GM21528 (cell line): ENCODE results near the gene BHLHA15.
A peak's percentile ranks its signal among the peaks of the same experiment; 100 is the strongest.

Experiments used
- ATAC-seq: cut with Tn5 transposase; IDR thresholded peaks from one replicate; pipeline ENCODE4 v1.9.1; 2021; ENCODE audit warnings: mild to moderate bottlenecking, moderate library complexity; ENCODE audit not compliant: unreplicated experiment, low FRiP score

The BHLHA15 gene

DNA sequence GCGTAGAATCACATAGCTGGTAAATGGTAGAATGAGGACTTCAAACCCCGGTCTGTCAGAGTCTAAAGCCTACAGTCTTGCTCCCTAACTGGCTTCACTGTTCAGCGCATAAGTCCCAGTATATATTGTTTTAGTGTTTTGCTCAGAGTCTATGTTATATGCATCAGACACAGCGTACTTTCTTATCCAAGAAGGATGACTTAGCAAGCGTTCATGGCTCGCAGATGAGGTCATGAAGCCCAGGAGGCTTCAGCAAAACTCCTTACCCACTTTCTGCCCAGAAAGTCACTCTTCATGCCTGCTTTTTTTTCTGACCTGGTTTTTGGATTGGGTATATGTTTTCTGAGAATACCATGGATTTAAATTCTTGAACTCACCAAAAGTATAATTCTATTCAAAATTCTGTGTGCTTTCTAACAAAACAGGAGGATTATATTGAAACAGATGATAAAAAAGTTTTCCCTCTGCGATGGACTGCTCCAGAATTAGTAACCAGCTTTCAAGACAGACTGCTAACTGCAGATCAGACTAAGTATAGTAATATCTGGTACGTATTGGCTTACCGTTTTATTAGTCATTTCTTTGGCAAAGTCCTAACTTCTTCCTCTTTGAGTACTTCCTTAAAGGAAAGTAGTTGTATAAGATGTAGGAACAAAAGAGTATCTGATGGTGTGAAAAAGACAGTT is 24.6 kb upstream of the BHLHA15 start:
- ATAC-seq: no peak

DNA sequence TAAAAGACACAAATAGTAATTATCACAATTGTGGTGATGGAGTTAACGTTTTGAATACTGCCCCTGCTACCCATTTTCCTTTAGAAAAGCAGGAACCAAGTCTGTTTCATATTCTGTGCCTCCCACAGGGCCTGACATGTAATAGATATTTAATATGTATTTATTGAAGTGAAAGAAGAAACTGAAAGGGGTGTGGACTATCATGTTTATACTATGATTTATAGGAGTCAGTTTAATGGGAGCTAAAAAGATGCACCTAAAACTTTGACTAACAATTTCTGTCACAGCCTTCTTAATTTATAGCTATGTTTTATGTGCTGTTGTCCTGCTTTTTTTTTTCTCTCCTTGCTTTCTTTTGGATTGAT is 24.1 kb upstream of the BHLHA15 start:
- no peak for ATAC-seq

DNA sequence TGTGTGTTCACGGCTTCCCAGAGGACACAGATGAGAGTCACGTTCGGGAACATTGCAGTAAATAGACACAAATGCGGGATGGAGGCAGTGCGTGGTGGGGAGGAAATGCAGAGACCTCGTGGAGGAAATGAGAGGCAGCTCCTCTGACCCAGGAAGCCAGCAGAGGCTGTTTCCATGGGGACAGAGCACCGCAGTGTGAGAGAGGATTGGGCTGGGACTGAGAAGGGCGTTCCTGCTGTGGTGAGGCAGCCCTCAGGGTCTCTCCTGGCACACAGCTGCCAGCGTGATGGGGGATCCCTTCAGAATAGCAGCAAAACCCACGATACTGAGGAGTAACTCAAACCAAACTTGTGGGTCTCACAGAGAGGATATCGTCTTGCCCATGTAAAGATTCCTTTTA is 21.7 kb upstream of the BHLHA15 start:
- no peak for ATAC-seq

DNA sequence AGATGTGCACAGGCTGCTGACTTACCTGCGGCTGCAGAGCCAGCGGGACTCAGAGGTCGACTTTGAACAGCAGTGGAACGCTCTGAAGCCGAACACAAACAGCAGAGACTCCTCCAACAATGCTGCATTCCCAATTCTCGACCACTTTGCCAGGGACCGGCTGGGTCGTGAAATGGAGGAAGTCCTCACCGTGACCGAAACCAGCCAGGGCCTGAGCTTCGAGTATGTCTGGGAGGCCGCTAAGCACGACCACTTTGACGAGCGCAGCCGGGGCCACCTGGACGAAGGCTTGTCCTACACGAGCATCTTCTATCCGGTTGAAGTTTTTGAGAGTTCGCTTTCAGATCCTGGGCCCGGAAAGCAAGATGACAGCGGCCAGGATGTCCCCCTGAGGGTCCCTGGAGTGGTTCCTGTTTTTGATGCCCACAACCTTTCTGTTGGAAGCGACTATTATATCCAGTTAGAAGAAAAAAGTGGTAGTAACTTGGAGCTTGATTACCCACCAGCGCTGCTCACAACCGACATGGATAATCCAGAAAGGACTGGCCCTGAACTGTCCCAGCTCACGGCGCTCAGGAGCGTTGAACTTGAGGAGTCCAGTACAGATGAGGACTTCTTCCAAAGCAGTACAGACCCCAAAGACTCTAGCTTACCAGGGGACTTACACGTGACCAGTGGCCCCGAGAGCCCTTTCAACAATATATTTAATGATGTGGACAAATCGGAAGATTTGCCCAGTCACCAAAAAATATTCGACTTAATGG is 19.4 kb upstream of the BHLHA15 start:
- no peak for ATAC-seq

DNA sequence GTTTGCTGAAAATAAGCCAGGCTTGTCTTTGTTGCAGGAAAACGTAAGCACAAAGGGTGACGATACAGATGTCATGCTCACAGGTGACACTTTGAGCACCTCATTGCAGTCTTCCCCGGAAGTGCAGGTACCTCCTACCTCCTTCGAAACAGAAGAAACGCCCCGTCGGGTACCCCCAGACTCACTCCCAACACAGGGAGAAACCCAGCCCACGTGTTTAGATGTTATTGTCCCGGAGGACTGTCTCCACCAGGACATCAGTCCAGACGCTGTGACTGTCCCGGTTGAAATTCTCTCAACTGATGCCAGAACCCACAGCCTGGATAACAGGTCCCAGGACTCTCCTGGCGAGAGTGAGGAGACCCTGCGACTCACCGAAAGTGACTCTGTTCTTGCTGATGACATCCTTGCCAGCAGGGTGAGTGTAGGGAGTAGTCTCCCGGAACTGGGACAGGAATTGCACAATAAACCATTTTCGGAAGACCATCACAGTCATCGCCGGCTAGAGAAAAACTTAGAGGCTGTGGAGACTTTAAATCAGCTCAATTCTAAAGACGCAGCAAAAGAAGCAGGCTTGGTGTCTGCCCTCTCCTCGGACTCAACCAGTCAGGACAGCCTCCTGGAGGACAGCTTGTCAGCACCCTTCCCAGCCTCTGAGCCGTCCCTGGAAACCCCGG is 18.3 kb upstream of the BHLHA15 start:
- no peak for ATAC-seq

DNA sequence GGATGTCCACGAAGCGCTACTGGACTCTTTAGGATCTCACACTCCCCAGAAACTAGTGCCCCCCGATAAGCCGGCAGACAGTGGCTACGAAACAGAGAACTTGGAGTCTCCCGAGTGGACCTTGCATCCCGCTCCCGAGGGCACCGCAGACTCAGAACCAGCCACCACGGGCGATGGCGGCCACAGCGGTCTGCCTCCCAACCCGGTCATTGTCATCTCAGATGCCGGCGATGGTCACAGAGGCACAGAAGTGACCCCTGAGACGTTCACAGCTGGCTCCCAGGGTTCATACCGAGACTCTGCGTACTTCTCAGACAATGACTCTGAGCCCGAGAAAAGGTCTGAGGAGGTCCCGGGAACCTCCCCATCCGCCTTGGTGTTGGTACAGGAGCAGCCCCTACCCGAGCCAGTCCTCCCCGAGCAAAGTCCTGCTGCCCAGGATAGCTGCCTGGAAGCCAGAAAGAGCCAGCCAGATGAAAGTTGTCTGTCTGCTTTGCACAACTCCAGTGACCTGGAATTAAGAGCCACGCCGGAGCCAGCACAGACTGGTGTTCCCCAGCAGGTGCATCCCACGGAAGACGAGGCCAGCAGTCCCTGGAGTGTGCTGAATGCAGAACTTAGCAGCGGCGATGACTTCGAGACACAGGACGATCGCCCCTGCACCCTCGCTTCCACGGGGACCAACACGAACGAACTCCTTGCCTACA is 17.6 kb upstream of the BHLHA15 start:
- ATAC-seq: no peak

DNA sequence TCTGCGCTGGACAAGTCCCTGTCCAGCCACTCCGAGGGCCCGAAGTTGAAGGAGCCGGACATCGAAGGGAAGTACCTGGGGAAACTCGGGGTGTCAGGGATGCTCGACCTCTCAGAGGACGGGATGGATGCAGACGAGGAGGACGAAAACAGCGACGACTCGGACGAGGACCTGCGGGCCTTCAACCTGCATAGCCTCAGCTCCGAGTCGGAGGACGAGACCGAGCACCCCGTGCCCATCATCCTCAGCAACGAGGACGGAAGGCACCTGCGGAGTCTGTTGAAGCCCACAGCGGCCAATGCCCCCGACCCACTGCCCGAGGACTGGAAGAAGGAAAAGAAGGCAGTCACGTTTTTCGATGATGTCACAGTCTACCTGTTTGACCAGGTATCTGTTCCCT is 17.1 kb upstream of the BHLHA15 start:
- no peak for ATAC-seq

DNA sequence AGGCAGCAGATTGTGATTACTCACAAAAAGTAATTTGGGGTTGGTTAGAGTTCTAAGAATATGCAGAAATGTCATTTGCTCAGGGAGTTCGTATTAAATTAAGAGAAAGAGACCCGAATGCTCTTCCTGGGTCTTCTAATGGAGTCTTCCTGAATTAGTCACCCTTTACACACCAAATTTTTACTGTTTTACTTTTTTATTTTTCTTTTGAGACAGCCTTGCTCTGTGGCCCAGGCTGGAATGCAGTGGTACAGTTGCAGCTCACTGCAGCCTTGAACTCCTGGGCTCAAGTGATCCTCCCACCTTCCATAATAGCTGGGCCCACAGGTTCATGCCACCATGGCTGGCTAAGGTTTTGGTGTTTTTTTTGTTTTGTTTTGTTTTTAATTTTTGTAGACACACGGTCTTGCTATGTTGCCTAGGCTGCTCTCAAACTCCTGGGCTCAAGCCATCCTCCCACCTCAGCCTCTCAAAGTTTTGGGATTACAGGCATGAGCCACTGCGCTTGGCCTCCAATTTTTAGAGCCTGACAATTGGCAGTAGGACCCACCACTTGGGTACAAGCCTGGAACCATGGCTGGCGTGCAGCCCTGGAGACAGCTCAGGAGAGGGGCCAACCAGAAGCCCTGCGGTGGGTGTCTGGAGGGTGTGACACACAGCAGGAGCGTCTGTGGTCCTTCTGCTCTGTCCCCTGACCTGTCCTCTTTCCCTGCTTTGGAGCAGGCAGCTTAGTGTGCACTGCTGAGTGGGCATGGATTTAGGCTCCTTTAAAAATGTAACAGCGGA is 16.4 kb upstream of the BHLHA15 start:
- no peak for ATAC-seq

DNA sequence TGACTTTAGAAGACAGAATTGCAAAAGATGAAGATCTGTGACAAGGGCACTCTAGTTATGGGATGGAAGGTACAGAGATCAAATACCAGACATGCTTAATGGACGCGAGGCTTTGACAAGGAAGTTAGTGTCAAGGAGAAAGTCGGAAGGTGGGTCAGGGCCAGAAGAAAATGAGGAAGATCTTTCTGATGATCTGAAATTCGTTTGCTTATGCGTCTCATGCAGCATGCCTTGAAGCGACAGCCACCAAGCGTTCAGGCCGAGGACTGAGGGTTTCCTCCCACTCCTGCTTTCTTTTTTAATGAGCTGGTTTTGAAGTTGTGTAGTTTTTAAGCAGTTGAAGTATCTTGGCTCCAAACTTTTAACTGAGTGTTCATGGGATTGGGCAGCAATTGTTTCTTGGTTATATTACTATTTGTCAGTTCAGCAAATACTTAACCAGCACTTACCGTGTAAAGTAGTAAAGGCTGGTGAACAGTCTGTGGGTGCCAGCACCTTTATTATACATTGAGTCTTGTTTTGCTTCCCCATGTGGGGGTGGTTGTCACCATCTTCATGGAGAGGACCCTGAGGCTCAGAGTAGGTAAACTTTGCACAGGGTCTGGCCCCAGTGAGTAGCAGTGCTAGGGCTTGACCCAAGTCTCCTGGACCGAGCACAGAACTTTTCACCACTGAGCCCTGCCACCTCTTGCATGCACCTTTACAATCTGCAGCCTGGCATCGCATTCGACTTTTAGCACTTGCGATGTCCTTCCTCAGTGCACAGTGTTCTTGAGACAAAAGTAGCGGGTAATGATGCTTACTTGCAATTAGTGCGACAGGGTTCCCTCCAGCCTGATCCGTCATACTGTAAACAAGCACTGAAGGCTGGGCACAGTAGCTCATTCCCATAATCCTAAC is 14.3 kb upstream of the BHLHA15 start:
- no peak for ATAC-seq

DNA sequence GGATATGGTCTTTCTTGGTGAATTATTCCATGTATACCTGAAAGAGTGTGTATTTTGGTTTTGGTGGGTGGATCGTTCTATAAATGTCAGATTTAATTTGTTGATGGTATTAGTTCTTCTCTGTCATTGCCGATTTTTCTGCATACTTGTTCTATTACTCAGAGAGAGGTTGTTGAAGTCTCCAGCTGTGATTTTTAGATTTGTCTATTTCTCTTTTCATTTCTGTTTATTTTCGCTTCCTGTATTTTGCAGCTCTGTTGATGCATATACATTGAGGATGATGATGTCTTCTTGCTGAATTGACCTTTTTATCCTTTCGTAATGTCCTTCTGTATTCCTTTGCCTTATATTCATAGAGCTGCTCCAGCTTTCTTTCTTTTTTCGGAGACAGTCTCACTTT is 12.1 kb upstream of the BHLHA15 start:
- ATAC-seq: no peak

DNA sequence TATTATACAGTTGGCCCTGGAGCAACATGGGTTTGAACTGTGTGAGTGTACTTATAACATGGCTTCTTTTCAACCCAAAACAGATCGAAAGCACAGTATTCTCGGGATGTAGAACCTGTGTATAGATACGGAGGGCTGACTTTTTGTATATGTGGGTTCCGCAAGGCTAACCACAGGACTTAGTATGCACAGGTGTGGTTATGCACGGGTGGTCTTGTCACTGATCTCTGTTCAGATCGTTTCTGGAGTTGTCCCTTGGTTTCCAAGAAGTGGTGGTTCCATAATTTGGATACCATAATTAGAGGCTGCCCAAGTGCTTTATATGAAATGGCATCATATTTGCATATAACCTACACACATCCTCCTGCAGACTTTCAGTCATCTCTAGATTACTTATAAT is 10.9 kb upstream of the BHLHA15 start:
- ATAC-seq: peak; percentile 49

DNA sequence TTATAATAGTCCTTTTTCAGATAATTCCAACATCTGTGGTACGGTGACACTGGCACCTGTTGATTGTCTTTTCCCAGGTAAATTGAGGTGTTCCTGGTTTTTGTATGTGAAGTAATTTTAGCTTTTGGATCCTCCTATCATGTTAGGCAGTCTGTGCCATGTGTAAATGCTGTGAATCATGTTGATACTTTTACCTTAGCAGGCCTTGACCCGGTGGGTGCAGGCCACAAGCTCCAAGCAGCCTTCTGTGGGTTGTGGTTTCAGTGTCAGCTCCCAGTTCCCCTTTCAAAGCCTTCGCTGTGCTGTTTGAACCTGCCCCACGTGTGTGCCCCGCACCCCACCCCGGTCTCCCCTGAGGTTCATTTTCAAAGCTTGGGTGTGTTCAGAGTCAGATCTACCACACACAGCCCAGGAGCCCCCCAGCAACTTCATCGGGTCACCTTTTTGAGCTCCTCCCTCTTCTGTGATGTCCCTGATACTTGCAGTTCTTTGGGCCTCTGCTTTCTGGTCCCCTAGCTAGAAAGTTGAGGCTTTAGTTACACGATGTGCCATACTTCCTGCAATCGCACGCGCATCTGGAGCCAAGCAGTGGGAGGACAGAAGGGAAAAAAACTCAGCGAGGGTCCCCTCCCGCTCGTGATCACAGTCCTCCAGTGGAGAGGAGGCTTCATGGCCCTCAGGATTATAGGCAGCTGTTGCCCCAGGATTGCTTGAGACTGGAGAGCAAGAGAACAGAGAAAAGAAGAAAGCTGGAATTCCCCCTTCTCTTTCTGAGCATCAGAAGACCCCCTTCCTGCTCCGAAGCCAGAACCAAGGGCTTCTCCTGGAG is 8.7 kb upstream of the BHLHA15 start:
- ATAC-seq: peak; percentile 93

DNA sequence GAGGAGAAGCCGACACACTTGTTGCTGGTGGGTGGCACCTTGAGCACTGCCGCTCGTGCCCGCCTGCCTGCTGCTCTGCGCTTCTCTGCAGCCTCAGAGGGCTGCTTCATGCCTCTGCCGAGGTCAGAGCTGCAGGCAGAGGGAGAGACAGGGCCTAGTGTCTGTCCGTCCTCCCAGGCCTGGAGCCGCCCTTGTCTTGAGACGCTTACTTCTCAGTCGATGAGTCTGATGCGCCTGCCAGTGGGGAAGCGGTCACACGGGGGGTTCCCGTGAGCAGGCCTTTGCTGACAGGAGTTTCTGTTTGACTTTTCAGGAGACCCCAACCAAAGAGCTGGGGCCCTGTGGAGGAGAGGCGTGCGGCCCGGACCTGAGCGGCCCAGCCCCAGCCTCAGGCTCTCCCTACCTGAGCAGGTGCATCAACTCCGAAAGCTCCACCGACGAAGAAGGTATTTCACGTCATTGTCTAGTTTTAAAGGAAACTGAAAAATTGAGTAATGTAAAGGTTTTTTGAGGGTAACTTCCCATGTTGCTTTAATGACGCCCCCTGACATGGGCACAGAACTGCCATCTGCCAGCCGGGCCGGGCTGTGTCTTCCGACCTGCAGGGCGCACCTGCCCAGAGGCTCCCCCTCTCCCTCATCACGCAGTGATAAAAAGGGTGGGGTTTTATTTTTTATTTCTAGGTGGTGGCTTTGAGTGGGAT is 7.8 kb upstream of the BHLHA15 start:
- ATAC-seq: no peak

DNA sequence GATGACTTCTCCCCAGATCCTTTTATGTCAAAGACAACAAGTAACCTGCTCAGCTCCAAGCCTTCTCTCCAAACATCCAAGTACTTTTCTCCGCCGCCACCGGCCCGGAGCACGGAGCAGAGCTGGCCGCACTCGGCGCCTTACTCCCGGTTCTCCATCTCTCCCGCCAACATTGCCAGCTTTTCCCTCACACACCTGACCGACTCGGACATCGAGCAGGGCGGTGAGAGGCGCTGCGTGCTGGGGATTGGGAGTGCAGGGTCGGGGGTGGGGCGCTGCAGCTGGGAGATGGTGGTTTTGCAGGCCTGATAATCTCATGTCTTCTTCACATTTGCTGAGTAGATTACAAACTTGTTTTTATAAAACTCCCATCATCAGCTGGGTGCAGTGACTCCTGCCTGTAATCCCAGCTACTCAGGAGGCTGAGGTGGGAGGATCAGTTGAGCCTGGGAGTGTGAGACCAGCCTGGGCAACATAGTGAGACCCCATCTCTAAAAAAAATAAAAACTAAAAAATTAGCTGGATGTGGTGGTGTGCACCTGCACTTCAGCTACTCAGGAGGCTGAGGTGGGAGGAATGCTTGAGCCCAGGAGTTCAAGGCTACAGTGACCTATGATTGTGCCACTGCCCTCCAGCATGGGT is 7.2 kb upstream of the BHLHA15 start:
- ATAC-seq: no peak

DNA sequence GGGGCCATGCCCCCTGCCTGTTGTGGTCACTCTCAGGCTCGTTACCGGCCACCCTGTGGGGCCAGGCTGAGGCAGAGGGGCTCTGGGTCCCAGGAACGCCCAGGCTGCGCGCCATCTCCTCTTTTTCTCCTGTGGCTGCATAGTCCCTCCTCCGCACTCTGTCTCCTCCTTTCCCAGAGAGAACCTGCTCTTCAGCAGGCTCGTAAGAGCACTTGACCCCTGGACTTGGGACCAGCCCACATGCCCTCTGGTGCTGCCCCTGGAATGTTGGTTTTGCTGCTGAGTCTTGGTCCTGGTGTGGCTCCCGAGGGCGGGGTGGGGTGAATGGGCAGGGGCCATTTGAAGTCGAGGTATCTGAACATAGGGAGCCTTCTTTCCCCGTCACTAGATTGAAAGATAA is 6.6 kb upstream of the BHLHA15 start:
- no peak for ATAC-seq

DNA sequence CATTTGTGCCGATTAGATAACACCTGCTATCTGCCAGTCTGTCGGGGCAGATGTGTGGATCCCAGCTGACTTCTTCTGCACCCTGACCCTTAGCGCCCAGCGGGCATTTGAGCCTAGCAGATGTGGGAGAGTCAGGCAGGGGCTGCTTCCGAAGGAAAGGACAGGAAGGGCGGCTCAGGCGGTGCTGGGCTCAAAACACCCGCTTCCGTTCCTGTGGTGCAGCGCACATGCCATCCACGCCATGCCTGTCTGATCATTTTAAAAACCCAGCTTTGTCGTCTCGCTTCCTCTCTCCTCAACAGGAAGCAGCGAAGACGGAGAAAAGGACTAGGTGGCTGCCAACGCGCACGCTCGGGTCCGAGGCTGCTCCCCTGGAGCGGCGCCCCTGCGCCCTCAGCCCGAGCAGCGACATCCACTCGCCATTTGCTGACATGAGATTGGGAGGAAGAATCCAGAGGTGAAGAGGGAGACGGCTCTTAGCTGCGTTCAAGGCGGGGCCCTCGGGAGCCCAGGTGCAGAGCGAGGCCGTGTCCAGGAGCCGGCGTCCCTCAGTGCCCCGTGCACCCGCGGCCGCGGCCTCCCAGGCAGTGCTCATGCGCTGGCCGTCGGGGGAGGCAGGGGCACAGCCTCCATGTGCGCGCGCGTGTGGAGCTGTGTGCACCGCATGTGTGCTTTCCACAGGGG is 5.9 kb upstream of the BHLHA15 start:
- ATAC-seq: no peak
